HL-60/S4 (cell line): Measurements from ENCODE around the gene ASIC2.

Experiments used
- in situ Hi-C: fragments of 300-500 bp; cut with MboI; formaldehyde crosslinking; loops from 2 replicates; pipeline ENCODE4 v1.14.3; 2022; ENCODE audit warnings: low sequenced_read_pairs

Gene ASIC2

GRCh38 chr17:33209671-33210070 is 83.4 kb downstream of the ASIC2 start:
- in situ Hi-C loops: no loop called here

GRCh38 chr17:33207231-33207630 is 85.9 kb downstream of the ASIC2 start:
- in situ Hi-C loops: no loop called here

- in situ Hi-C loops: no loop called here
Measured at GRCh38 chr17:33205552-33205951, 87.5 kb downstream of the ASIC2 start.

DNA sequence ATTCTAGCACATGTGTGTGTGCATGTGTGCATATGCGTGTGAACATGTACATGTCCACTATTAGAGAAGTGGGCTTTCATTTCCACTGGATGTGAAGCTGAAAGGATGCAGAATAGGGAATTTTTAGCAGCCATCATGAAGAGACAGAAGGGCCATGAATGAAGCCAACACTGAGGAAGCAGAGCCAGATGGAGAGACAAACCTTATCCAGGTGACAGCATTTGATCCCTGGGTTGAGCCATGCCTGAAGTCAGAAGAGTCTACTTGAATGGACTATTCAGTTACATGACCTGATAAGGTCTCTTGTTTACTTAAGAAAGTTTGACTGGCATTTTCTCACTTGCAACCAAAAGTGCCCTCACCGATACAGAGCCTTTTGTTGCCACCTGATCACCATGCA is 88.4 kb downstream of the ASIC2 start:
- in situ Hi-C loops: no loop called here

- in situ Hi-C loops: no loop called here
Measured at GRCh38 chr17:33204156-33204555, 88.9 kb downstream of the ASIC2 start.

- in situ Hi-C loops: no loop called here
Measured at GRCh38 chr17:33202796-33203495, 90.1 kb downstream of the ASIC2 start.

GRCh38 chr17:33202021-33202420 is 91.1 kb downstream of the ASIC2 start:
- in situ Hi-C loops: no loop called here

- in situ Hi-C loops: no loop called here
Measured at GRCh38 chr17:33201283-33201682, 91.8 kb downstream of the ASIC2 start.

DNA sequence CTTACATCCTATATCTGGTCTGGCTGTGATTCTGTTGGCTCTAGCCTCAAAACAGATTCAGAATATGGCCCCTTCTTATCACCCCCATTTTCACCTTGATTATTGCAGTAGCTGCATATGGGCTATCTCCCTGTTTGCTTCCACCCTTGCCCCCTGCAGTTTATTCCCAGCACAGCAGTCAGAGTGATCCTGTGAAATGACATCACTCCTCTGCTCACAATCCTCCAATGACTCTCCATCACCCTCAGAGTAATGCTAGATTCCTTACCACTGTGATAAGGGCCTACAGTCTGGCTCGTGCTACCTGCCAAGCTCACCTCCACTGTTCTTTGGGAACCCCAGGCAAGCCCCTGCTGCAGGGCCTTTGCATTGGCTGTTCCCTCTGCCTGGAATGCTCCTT is 92.5 kb downstream of the ASIC2 start:
- in situ Hi-C loops: no loop called here

DNA sequence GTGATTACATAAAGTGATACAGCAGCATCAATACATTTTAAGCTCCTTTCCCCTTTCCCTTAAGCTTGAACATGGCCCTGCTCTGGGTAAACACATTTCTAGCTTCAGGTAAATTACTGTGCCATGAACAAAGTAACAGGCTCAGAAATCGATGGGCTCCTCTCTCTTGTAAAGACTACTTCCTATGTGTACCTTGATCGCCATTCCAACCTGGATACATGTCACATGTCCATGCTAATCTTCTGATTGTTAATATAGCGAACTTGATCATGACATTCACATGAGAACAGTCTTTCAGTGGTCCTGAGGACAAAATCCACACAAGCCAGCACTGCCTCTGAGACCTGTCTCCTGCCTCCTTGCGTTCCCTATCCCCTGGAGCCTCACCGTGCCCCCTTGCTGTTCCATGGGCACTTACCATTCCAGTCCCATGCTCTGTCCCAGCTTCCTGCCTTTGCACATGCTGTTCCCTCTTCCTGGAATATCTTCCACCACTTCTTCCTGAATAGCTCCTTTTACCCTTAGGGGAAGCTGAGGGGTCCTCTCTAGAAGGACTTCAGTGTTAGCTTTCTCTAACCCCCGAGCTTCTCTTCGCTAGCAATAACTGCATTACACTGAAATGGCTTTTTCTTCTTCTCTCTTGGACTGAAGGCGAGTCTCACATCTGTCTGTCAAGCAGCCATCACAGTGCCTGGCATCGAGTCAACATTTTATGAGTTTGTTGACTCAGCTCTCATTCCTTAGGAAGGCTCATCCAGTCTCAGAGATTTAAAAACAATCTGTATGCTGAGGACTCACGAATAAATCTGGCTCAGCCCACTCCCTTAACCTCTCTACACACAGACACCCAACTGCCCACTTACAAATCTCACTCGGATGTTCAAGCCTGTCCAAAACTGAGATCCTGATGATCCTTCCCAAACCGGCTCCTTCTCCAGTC is 93.3 kb downstream of the ASIC2 start:
- in situ Hi-C loops: no loop called here

DNA sequence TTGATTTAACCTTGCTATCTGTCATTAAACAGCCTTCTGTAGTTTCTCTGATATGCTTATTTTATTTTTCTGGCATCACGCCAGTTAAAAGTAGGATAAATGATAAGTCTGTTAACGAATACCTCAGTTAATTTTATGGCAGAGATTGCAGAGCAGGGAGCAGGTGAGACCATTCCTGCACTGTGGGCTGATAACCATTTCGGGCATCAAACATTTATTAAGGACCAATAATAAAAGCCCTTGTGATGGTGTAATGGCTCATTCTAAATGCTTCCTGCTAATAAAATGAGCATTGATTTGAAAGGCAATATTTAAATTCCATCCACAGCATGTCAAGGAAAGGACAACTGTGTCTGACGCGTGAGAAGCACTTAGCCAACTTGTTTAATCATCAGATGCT is 94.1 kb downstream of the ASIC2 start:
- in situ Hi-C loops: no loop called here

- in situ Hi-C loops: no loop called here
Measured at GRCh38 chr17:33197342-33197741, 95.8 kb downstream of the ASIC2 start.

GRCh38 chr17:33196883-33197282 is 96.2 kb downstream of the ASIC2 start:
- in situ Hi-C loops: no loop called here

- in situ Hi-C loops: no loop called here
Measured at GRCh38 chr17:33192951-33193911, 99.9 kb downstream of the ASIC2 start.

- in situ Hi-C loops: no loop called here
Measured at GRCh38 chr17:33183487-33184026, 109.5 kb downstream of the ASIC2 start.

DNA sequence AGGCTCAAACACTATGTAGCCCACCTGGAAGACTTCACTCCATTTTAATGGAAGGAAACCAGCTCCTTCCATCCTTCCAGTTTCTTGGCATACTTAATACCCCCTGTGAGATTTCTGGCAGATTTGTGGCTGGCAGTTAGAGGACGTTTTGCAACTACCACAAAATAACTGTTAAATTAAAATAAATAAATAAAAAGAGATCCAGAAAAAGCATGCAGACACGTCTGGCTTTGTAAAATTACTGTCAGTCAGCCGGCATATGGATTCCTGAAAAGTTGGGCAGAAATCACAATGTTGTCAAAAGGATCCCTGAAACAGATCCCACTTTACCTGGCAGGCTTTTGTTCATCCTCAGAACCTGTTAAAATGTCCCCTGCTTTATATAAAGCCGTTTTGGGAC is 113.9 kb downstream of the ASIC2 start:
- in situ Hi-C loops: no loop called here

GRCh38 chr17:33178681-33179080 is 114.4 kb downstream of the ASIC2 start:
- in situ Hi-C loops: no loop called here

DNA sequence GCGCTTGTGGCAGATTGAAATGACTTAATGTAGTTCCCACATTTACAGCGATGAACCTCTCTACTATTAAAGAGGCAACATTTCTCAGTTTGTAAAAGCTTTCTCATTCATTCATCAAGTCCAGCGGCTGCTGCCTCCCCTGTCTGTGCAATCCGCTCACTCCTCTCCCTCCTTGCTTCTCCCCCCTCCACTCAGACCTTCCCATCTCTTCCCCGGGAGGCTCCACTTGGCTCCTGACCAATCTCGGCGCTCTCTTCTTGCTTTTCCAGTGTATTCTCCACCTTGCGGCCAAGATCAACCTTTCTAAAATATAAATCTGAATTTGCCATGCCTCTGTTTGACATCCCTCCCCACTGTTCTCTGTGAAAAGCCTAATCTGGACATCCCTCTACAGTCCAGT is 117.5 kb downstream of the ASIC2 start:
- in situ Hi-C loops: no loop called here

- in situ Hi-C loops: loop anchor here (25.0 kb wide), 1 partner anchor 90 kb away; no protein-coding TSS in a partner anchor
Measured at GRCh38 chr17:33171931-33172330, 121.2 kb downstream of the ASIC2 start.

DNA sequence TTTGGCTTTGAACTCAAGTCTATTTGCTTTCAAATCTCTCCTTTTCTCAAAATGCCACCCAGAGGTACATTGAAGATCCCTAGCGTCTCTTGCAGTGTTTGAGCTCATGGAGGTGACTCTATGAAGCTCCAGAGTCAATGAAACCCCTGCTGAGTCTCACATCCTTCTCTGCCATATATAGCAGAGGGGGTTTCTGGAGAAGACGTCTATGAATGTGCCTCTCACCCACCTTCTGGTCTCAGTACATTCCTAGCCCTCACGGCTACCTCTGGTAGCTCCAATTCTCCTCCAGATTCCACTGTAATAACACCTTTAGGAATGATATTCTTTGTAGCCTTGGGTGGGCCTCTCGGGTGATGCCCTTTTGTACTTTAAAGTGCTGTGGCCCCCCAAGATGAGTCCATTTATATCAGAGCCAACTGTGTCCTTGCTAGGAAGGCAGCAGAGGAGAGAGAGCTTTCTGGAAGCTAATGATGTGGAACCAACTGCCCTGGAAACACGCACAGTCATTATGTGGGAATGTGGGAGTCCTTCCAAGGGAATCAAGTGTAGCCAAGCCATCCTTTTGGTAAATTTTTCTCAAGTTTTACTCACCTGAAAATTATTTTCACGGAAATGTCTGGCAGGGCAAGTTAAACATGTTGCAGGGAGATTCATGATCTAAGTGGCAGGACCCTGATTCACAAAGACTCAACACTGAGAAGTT is 123.4 kb downstream of the ASIC2 start:
- in situ Hi-C loops: loop anchor here (25.0 kb wide), 1 partner anchor 93 kb away; no protein-coding TSS in a partner anchor
